SK-N-SH (cell line): Measurements from ENCODE around the gene QSOX2. TPM values are rescaled to one million over a fixed set of nuclear protein-coding genes. Genes with fewer than 3 reads are reported as not detected.

Experiments used
- CTCF ChIA-PET: fragments of 300-600, 350-600 bp; formaldehyde crosslinking; extraction: SDS; loops from one replicate; lab custom pipeline; 2021; lab: Yijun Ruan, JAX
- POLR2A ChIA-PET: fragments of 350-600 bp; sonication (Branson Sonifier 250); formaldehyde crosslinking; extraction: SDS; loops from one replicate; lab custom pipeline; 2020; ENCODE audit warnings: antibody characterized with exemption, inconsistent platforms; lab: Yijun Ruan, JAX
- DNase-seq: peaks from one replicate; pipeline ENCODE4 v3.0.0; 2012
- H2AFZ ChIP-seq: fragments of 200-600 bp; sonication (generic); 2 replicates; pipeline ENCODE4 v1.8.1; 2016; ENCODE audit warnings: antibody characterized with exemption, mild to moderate bottlenecking, low read depth
- H3F3A ChIP-seq: fragments of 200-600 bp; sonication (generic); replicated peaks from 2 replicates; pipeline ENCODE3; 2016; ENCODE audit warnings: antibody characterized with exemption, mild to moderate bottlenecking; ENCODE audit not compliant: insufficient read depth
- H3K27ac ChIP-seq, 2 experiments: fragments of 200-500 bp in 1 of 2; fragments of 200-600 bp in 1 of 2; sonication (Bioruptor generic) in 1 of 2; sonication (generic), shearing (Covaris generic) in 1 of 2; 2 replicates each; pipeline versions ENCODE4 v1.5.1 to v1.6.1; 2014 to 2016; ENCODE audit warnings: low read depth in 2 of 2, inconsistent platforms in 1 of 2, low read length in 1 of 2, mild to moderate bottlenecking in 1 of 2, mixed read lengths in 1 of 2
- H3K27me3 ChIP-seq: fragments of 200-600 bp; sonication (generic), shearing (Covaris generic); 2 replicates; pipeline ENCODE4 v1.6.1; 2016; ENCODE audit warnings: mixed run types; ENCODE audit not compliant: insufficient read depth
- H3K36me3 ChIP-seq, 2 experiments: fragments of 200-500 bp in 1 of 2; fragments of 200-600 bp in 1 of 2; sonication (Bioruptor generic) in 1 of 2; sonication (generic) in 1 of 2; replicated peaks in 1 of 2; 2 replicates each; pipeline versions ENCODE3 to v1.5.1; 2014 to 2016; ENCODE audit warnings: low read length in 1 of 2, mild to moderate bottlenecking in 1 of 2; ENCODE audit not compliant: insufficient read depth in 2 of 2, control insufficient read depth in 1 of 2
- H3K4me1 ChIP-seq, 2 experiments: fragments of 200-500 bp in 1 of 2; fragments of 200-600 bp in 1 of 2; sonication (Bioruptor generic) in 1 of 2; sonication (generic), shearing (Covaris generic) in 1 of 2; 2 replicates each; pipeline versions ENCODE4 v1.5.1 to v1.6.1; 2014 to 2016; ENCODE audit warnings: low read depth in 1 of 2, low read length in 1 of 2, mixed run types in 1 of 2; ENCODE audit not compliant: insufficient read depth in 2 of 2, control insufficient read depth in 1 of 2
- H3K4me2 ChIP-seq: fragments of 200-600 bp; sonication (generic), shearing (Covaris generic); 2 replicates; pipeline ENCODE4 v1.6.1; 2017; ENCODE audit warnings: mixed run types
- H3K4me3 ChIP-seq, 2 experiments: fragments of 200-500 bp in 1 of 2; fragments of 200-600 bp in 1 of 2; sonication (Bioruptor generic) in 1 of 2; sonication (generic), shearing (Covaris generic) in 1 of 2; 2 replicates each; pipeline versions ENCODE4 v1.5.1 to v1.8.1; 2014 to 2016; ENCODE audit warnings: low read depth in 2 of 2, inconsistent platforms in 1 of 2, low read length in 1 of 2, mild to moderate bottlenecking in 1 of 2, mixed read lengths in 1 of 2, moderate library complexity in 1 of 2
- H3K79me2 ChIP-seq: fragments of 200-600 bp; sonication (generic); 2 replicates; pipeline ENCODE4 v1.8.1; 2017; ENCODE audit warnings: mild to moderate bottlenecking; ENCODE audit not compliant: insufficient read depth
- H3K9ac ChIP-seq: fragments of 200-600 bp; sonication (generic); 2 replicates; pipeline ENCODE4 v1.6.1; 2017; ENCODE audit warnings: mixed run types
- H3K9me2 ChIP-seq: fragments of 200-600 bp; sonication (generic); 2 replicates; pipeline ENCODE4 v1.6.1; 2017; ENCODE audit warnings: mixed run types
- H3K9me3 ChIP-seq: fragments of 200-600 bp; sonication (generic); 2 replicates; pipeline ENCODE4 v1.6.1; 2017; ENCODE audit warnings: mixed run types, mild to moderate bottlenecking, moderate library complexity
- H4K20me1 ChIP-seq: fragments of 200-600 bp; sonication (generic); 2 replicates; pipeline ENCODE4 v1.6.1; 2017; ENCODE audit warnings: mild to moderate bottlenecking, mixed run types; ENCODE audit not compliant: insufficient read depth
- CHD2 ChIP-seq: fragments of 150-350 bp; IDR thresholded peaks from 2 replicates; pipeline ENCODE4 v1.6.1; 2018; ENCODE audit warnings: low read length; ENCODE audit not compliant: partially characterized antibody
- EP300 ChIP-seq, 2 experiments: IDR thresholded peaks; 2 replicates each; pipeline versions ENCODE4 v1.4.0 to v1.6.1; 2012; ENCODE audit warnings: borderline replicate concordance in 1 of 2, low read depth in 1 of 2, low read length in 1 of 2
- EZH2phosphoT487 ChIP-seq: fragments of 200-600 bp; sonication (generic); IDR thresholded peaks from 2 replicates; pipeline ENCODE4 v1.6.1; 2017; ENCODE audit warnings: low read depth, mixed run types, mild to moderate bottlenecking, antibody characterized with exemption, moderate library complexity, borderline replicate concordance
- FOSL2 ChIP-seq: IDR thresholded peaks from 2 replicates; pipeline ENCODE4 v1.4.0; 2012; ENCODE audit warnings: low read depth, mild to moderate bottlenecking, moderate library complexity, borderline replicate concordance
- GABPA ChIP-seq: IDR thresholded peaks from 2 replicates; pipeline ENCODE4 v1.4.0; 2012; ENCODE audit warnings: low read depth, mild to moderate bottlenecking
- GATA2 ChIP-seq: sonication (generic); formaldehyde crosslinking; IDR thresholded peaks from 2 replicates; pipeline ENCODE4 v1.5.0; 2020; ENCODE audit warnings: mild to moderate bottlenecking, missing genetic modification reagents
- IRF3 ChIP-seq: fragments of 150-350 bp; IDR thresholded peaks from 2 replicates; pipeline ENCODE4 v1.6.1; 2016; ENCODE audit warnings: mild to moderate bottlenecking, low read depth, low read length
- JUND ChIP-seq: IDR thresholded peaks from 2 replicates; pipeline ENCODE4 v1.4.0; 2012
- MXI1 ChIP-seq: IDR thresholded peaks from 2 replicates; pipeline ENCODE4 v1.6.1; 2012; ENCODE audit warnings: mild to moderate bottlenecking, low read depth, low read length, improper control_type of control experiment
- NFIC ChIP-seq: IDR thresholded peaks from 2 replicates; pipeline ENCODE4 v1.4.0; 2012; ENCODE audit warnings: borderline replicate concordance
- RAD21 ChIP-seq: IDR thresholded peaks from 2 replicates; pipeline ENCODE4 v1.6.1; 2012; ENCODE audit warnings: mild to moderate bottlenecking, low read length
- RCOR1 ChIP-seq: fragments of 150-350 bp; IDR thresholded peaks from 2 replicates; pipeline ENCODE4 v1.6.1; 2017; ENCODE audit warnings: antibody characterized with exemption, low read length
- RFX5 ChIP-seq: IDR thresholded peaks from 2 replicates; pipeline ENCODE4 v1.6.1; 2012; ENCODE audit warnings: mild to moderate bottlenecking, improper control_type of control experiment, low read length
- RXRA ChIP-seq: IDR thresholded peaks from 2 replicates; pipeline ENCODE4 v1.4.0; 2012; ENCODE audit warnings: low read depth, mild to moderate bottlenecking, borderline replicate concordance
- SIN3A ChIP-seq: IDR thresholded peaks from 2 replicates; pipeline ENCODE4 v1.6.1; 2012; ENCODE audit warnings: low read depth, mild to moderate bottlenecking, low read length, moderate library complexity, borderline replicate concordance
- SMC3 ChIP-seq: IDR thresholded peaks from 2 replicates; pipeline ENCODE4 v1.6.1; 2012; ENCODE audit warnings: low read depth, low read length, improper control_type of control experiment
- TAF1 ChIP-seq: IDR thresholded peaks from 2 replicates; pipeline ENCODE4 v1.6.1; 2012; ENCODE audit warnings: low read depth, mild to moderate bottlenecking, low read length, moderate library complexity, borderline replicate concordance
- TCF12 ChIP-seq: IDR thresholded peaks from 2 replicates; pipeline ENCODE4 v1.4.0; 2012
- TEAD4 ChIP-seq: IDR thresholded peaks from 2 replicates; pipeline ENCODE4 v1.4.0; 2012; ENCODE audit warnings: mild to moderate bottlenecking, borderline replicate concordance; ENCODE audit not compliant: insufficient read depth
- USF1 ChIP-seq: IDR thresholded peaks from 2 replicates; pipeline ENCODE4 v1.4.0; 2012; ENCODE audit warnings: low read depth, borderline replicate concordance
- ZBTB33 ChIP-seq: IDR thresholded peaks from 2 replicates; pipeline ENCODE4 v1.4.0; 2012; ENCODE audit warnings: low read depth, borderline replicate concordance
- WGBS: methylation state at CpG from one replicate; pipeline ENCODE4 v1.1.6; 2017; ENCODE audit warnings: low lambda C conversion rate; 5-methylcytosine and 5-hydroxymethylcytosine counted together
- polyA plus RNA-seq, 3 experiments: library from polyadenylated mRNA; depleted of rRNA; stranded (reverse); fragments of >200 nt; gene quantifications; 2 replicates each; pipeline ENCODE4 v1.2.3, GENCODE V29; 2012

QSOX2 gene
- polyA plus RNA-seq, 1 of the 3 experiments (the other 2 are of a cell fraction): 26.6 TPM

GRCh38 chr9:136193127-136193890 lies 52.3 kb downstream of the QSOX2 start:
- no peak overlapping the region for H2AFZ ChIP-seq
- no peaks in the 10 kb centered on the region for H3F3A ChIP-seq
- POLR2A ChIA-PET: no interaction called here
- H3K9me2 ChIP-seq: no peaks in the 10 kb centered on the region
- H3K79me2 ChIP-seq: no peaks in the 10 kb centered on the region
- no peak overlapping the region for H3K9ac ChIP-seq
- H4K20me1 ChIP-seq: 0 out of 2 replicates have a peak, but pooled peaks cover 4% of the 10 kb centered on the region
- no CpG with 5 or more reads among the region's 96 CpGs for WGBS
- H3K9me3 ChIP-seq: no peaks in the 10 kb centered on the region
- CTCF ChIA-PET: interaction anchor here (2.0 kb wide), 1 partner anchor 9 kb away, joined by 6 read pairs; no protein-coding TSS in a partner anchor
- no peaks in the 10 kb centered on the region for H3K4me1 ChIP-seq
- peaks cover 91% of the 10 kb centered on the region for H3K27me3 ChIP-seq
- H3K4me2 ChIP-seq: no peak overlapping the region
- H3K27ac ChIP-seq: no peak overlapping the region
- TF ChIP-seq USF1 (no peak), RAD21 (no peak), TEAD4 (no peak), SIN3A (no peak), MXI1 (no peak), GABPA (no peak), EZH2phosphoT487 (no peak), RCOR1 (no peak), CHD2 (no peak), JUND (no peak), RXRA (no peak), FOSL2 (no peak), SMC3 (no peak)
- TF ChIP-seq, all 33 proteins: peak for 0
- peak; percentile 56 for DNase-seq
- no peak overlapping the region for H3K4me3 ChIP-seq
- H3K36me3 ChIP-seq: no peaks in the 10 kb centered on the region

- ChIA-PET CTCF (interaction anchor here (1.1 to 2.0 kb wide), 6 partner anchors 10 to 60 kb away, joined by 3 to 8 read pairs (median 4); no protein-coding TSS in a partner anchor), POLR2A (interaction anchor here (0.6 kb wide), 1 partner anchor 75 kb away, joined by 3 read pairs; no protein-coding TSS in a partner anchor)
- no peak overlapping the region for H3K4me2 ChIP-seq
- 0 out of 2 replicates have a peak, but pooled peaks cover 4% of the 10 kb centered on the region for H4K20me1 ChIP-seq
- peaks cover 91% of the 10 kb centered on the region for H3K27me3 ChIP-seq
- no peak overlapping the region for H3K27ac ChIP-seq
- no peaks in the 10 kb centered on the region for H3F3A ChIP-seq
- no peaks in the 10 kb centered on the region for H3K79me2 ChIP-seq
- peak; percentile 52 for DNase-seq
- no peak overlapping the region for H3K9ac ChIP-seq
- no peaks in the 10 kb centered on the region for H3K4me1 ChIP-seq
- no peak overlapping the region for H3K4me3 ChIP-seq
- H3K9me2 ChIP-seq: no peaks in the 10 kb centered on the region
- TF ChIP-seq TCF12: no peak
- TF ChIP-seq RXRA: no peak
- no peak for TF ChIP-seq GATA2
- no peak for TF ChIP-seq RFX5
- no peak for TF ChIP-seq USF1
- TF ChIP-seq IRF3: no peak
- no peak for TF ChIP-seq ZBTB33
- TF ChIP-seq JUND: no peak
- TF ChIP-seq TAF1: no peak
- no peak for TF ChIP-seq NFIC
- TF ChIP-seq EP300 (IDR thresholded peaks at IDR 0.05; ENCODE audit: borderline replicate concordance in 1 of 2, low read depth in 1 of 2, low read length in 1 of 2): no peak
- 21% methylated on average over 16 of the region's 51 CpGs for WGBS
- no peaks in the 10 kb centered on the region for H3K9me3 ChIP-seq
- H2AFZ ChIP-seq: no peak overlapping the region
- no peaks in the 10 kb centered on the region for H3K36me3 ChIP-seq
These were observed 53.1 kb downstream of the QSOX2 start for GRCh38 chr9:136192289-136193126.
